Measurements from ENCODE around the gene FLYWCH1. TPM values are rescaled to one million over a fixed set of nuclear protein-coding genes. Genes with fewer than 3 reads are reported as not detected.

FLYWCH1 gene
- 74.3 and 83.1 TPM in 2 replicates for total RNA-seq

GRCh38 chr16:2911638-2912329 lies at the start of gene FLYWCH1:
TSS of gene FLYWCH1 (plus strand) at chr16:2911931. CDS start at chr16:2929686, 17,755 bp downstream.
- intact Hi-C loops (cut with micrococcal nuclease) = loop anchor here (1.0 to 10.0 kb wide), 7 partner anchors 8 to 223 kb away; partner anchors contain the start of genes ELOB, FLYWCH2, HCFC1R1 and PKMYT1

- intact Hi-C loops (cut with micrococcal nuclease) = no loop called here
These were observed 46.1 kb upstream of the FLYWCH1 start for GRCh38 chr16:2865651-2866050.

- intact Hi-C loops (cut with micrococcal nuclease) = no loop called here
These were observed 45.3 kb upstream of the FLYWCH1 start for GRCh38 chr16:2866431-2866830.

GRCh38 chr16:2867661-2867986 lies 44.1 kb upstream of the FLYWCH1 start:
- intact Hi-C loops (cut with micrococcal nuclease) = no loop called here

GRCh38 chr16:2867987-2868789 lies 43.5 kb upstream of the FLYWCH1 start:
- intact Hi-C loops (cut with micrococcal nuclease) = loop anchor here (1.0 kb wide), 8 partner anchors 14 to 336 kb away; partner anchors contain the start of genes ELOB, KCTD5, PRSS21 and SRRM2

GRCh38 chr16:2871926-2872325 lies 39.8 kb upstream of the FLYWCH1 start:
- intact Hi-C loops (cut with micrococcal nuclease) = no loop called here

- intact Hi-C loops (cut with micrococcal nuclease) = loop anchor here (1.0 kb wide), 1 partner anchor 8 kb away; no protein-coding TSS in a partner anchor
These were observed 37.5 kb upstream of the FLYWCH1 start for GRCh38 chr16:2874032-2874911.

- intact Hi-C loops (cut with micrococcal nuclease) = loop anchor here (1.0 kb wide), 4 partner anchors 7 to 52 kb away; no protein-coding TSS in a partner anchor
These were observed 36.8 kb upstream of the FLYWCH1 start for GRCh38 chr16:2874912-2875362.

GRCh38 chr16:2879854-2880508 lies 31.8 kb upstream of the FLYWCH1 start:
- intact Hi-C loops (cut with micrococcal nuclease) = no loop called here

- intact Hi-C loops (cut with micrococcal nuclease) = loop anchor here (1.0 to 2.0 kb wide), 7 partner anchors 8 to 199 kb away; partner anchors contain the start of genes KCTD5, PAQR4 and SRRM2
These were observed 29.7 kb upstream of the FLYWCH1 start for GRCh38 chr16:2881783-2882649.

- intact Hi-C loops (cut with micrococcal nuclease) = loop anchor here (1.0 to 2.0 kb wide), 8 partner anchors 9 to 200 kb away; partner anchors contain the start of genes FLYWCH1, KCTD5, PAQR4 and SRRM2
These were observed 28.9 kb upstream of the FLYWCH1 start, which contains the start of gene FLYWCH2 for GRCh38 chr16:2882650-2883457. TSS of gene FLYWCH2 (plus strand) at chr16:2883215. CDS start at chr16:2896450, 13,235 bp downstream.

- intact Hi-C loops (cut with micrococcal nuclease) = loop anchor here (1.0 to 2.0 kb wide), 3 partner anchors 28 to 201 kb away; partner anchors contain the start of genes FLYWCH1, KCTD5 and PAQR4
These were observed 28.2 kb upstream of the FLYWCH1 start for GRCh38 chr16:2883458-2883908.

- intact Hi-C loops (cut with micrococcal nuclease) = no loop called here
These were observed 27.7 kb upstream of the FLYWCH1 start for GRCh38 chr16:2884041-2884451.

- intact Hi-C loops (cut with micrococcal nuclease) = no loop called here
These were observed 17.5 kb upstream of the FLYWCH1 start for GRCh38 chr16:2894231-2894630.

- intact Hi-C loops (cut with micrococcal nuclease) = no loop called here
These were observed 15.9 kb upstream of the FLYWCH1 start for GRCh38 chr16:2895813-2896212.

- intact Hi-C loops (cut with micrococcal nuclease) = no loop called here
These were observed 15.2 kb upstream of the FLYWCH1 start for GRCh38 chr16:2896480-2897010.

GRCh38 chr16:2897110-2897509 lies 14.6 kb upstream of the FLYWCH1 start:
- intact Hi-C loops (cut with micrococcal nuclease) = no loop called here

Measured in T-helper 1 cell treated with Interleukin-12 subunit alpha and Interleukin-12 subunit beta and Interleukin-4 antibody, amounts not matched to agents 30 ng/mL and 1 ng/mL, for 36 hours (primary cell).